SK-N-SH treated with all-trans-retinoic acid at 6 μM for 48 hours (cell line): ENCODE results near the gene ANKS6.

Experiments used
- ARNTL ChIP-seq: fragments of 450-650 bp; formaldehyde crosslinking; IDR thresholded peaks from 2 replicates; pipeline ENCODE4 v1.5.0; 2020; ENCODE audit warnings: low read depth, mild to moderate bottlenecking, moderate library complexity, borderline replicate concordance
- PPARA ChIP-seq: fragments of 250-450 bp; sonication (Bioruptor Pico); IDR thresholded peaks from 2 replicates; pipeline ENCODE4 v1.5.0; 2020; ENCODE audit warnings: mild to moderate bottlenecking, borderline replicate concordance
- RARB ChIP-seq: fragments of 250-450 bp; sonication (Bioruptor Pico); IDR thresholded peaks from 2 replicates; pipeline ENCODE4 v1.8.0; 2021; ENCODE audit warnings: mild to moderate bottlenecking, moderate library complexity
- SNAI2 ChIP-seq: fragments of 250-450 bp; sonication (Bioruptor Pico); IDR thresholded peaks from 2 replicates; pipeline ENCODE4 v1.5.0; 2020; ENCODE audit warnings: mild to moderate bottlenecking, moderate library complexity
- TOX ChIP-seq: fragments of 250-450 bp; sonication (Bioruptor Pico); IDR thresholded peaks from 2 replicates; pipeline ENCODE4 v1.8.0; 2021; ENCODE audit warnings: mild to moderate bottlenecking, moderate library complexity, borderline replicate concordance
- ZNF565 ChIP-seq: fragments of 450-650 bp; formaldehyde crosslinking; conservative IDR thresholded peaks from 2 replicates; pipeline ENCODE4 v1.5.0; 2020; ENCODE audit warnings: low read depth, mild to moderate bottlenecking, moderate library complexity
- ZNF70 ChIP-seq: fragments of 450-650 bp; formaldehyde crosslinking; IDR thresholded peaks from 2 replicates; pipeline ENCODE4 v1.5.0; 2020; ENCODE audit warnings: mild to moderate bottlenecking, moderate library complexity
- ZNF8 ChIP-seq: fragments of 450-650 bp; formaldehyde crosslinking; IDR thresholded peaks from 2 replicates; pipeline ENCODE4 v1.5.0; 2020; ENCODE audit warnings: mild to moderate bottlenecking, moderate library complexity
- TF ChIP-seq, protein P1 (sequence below): fragments of 250-450 bp; sonication (Bioruptor Pico); IDR thresholded peaks from 2 replicates; pipeline ENCODE4 v1.8.0; 2020; ENCODE audit warnings: mild to moderate bottlenecking, moderate library complexity, borderline replicate concordance
- TF ChIP-seq, protein P2 (sequence below): fragments of 250-450 bp; sonication (Bioruptor Pico); IDR thresholded peaks from 2 replicates; pipeline ENCODE4 v1.5.1; 2020; ENCODE audit warnings: low read depth, mild to moderate bottlenecking, moderate library complexity
- TF ChIP-seq, protein P3 (sequence below): fragments of 250-450 bp; sonication (Bioruptor Pico); IDR thresholded peaks from 2 replicates; pipeline ENCODE4 v1.5.1; 2021; ENCODE audit warnings: mild to moderate bottlenecking, moderate library complexity

DNA sequence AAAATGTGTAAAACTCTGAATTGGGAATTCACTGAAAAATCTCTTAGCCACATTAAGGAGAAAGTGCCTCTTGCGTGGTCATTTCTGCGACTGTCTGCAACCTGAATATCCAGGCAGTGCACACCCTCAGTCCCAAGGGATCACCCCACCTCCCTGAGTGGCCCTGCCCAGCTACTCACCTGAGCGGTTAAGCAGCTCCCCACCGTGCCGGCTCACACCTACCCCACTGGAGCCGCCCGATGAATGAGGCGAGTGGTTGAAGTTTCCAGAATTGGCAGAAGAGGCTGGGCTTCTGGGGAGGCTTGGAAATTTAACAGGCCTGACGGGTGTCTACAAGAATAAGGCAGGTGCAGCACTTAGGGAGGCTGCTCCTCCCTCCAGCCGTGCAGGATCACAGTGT lies 25.6 kb downstream of the ANKS6 start:
- TF ChIP-seq ZNF565 (CRISPR knock-in tag) (no peak), TOX (CRISPR knock-in tag) (no peak), ARNTL (CRISPR knock-in tag) (no peak), SNAI2 (CRISPR knock-in tag) (no peak), PPARA (CRISPR knock-in tag) (no peak), ZNF8 (CRISPR knock-in tag) (no peak), RARB (CRISPR knock-in tag) (no peak), ZNF70 (CRISPR knock-in tag) (no peak)
- TF ChIP-seq, protein P1, sequence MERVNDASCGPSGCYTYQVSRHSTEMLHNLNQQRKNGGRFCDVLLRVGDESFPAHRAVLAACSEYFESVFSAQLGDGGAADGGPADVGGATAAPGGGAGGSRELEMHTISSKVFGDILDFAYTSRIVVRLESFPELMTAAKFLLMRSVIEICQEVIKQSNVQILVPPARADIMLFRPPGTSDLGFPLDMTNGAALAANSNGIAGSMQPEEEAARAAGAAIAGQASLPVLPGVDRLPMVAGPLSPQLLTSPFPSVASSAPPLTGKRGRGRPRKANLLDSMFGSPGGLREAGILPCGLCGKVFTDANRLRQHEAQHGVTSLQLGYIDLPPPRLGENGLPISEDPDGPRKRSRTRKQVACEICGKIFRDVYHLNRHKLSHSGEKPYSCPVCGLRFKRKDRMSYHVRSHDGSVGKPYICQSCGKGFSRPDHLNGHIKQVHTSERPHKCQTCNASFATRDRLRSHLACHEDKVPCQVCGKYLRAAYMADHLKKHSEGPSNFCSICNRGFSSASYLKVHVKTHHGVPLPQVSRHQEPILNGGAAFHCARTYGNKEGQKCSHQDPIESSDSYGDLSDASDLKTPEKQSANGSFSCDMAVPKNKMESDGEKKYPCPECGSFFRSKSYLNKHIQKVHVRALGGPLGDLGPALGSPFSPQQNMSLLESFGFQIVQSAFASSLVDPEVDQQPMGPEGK (CRISPR knock-in tag), result no peak
- TF ChIP-seq, protein P2, sequence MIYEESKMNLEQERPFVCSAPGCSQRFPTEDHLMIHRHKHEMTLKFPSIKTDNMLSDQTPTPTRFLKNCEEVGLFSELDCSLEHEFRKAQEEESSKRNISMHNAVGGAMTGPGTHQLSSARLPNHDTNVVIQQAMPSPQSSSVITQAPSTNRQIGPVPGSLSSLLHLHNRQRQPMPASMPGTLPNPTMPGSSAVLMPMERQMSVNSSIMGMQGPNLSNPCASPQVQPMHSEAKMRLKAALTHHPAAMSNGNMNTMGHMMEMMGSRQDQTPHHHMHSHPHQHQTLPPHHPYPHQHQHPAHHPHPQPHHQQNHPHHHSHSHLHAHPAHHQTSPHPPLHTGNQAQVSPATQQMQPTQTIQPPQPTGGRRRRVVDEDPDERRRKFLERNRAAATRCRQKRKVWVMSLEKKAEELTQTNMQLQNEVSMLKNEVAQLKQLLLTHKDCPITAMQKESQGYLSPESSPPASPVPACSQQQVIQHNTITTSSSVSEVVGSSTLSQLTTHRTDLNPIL (CRISPR knock-in tag), result no peak
- TF ChIP-seq, protein P3, sequence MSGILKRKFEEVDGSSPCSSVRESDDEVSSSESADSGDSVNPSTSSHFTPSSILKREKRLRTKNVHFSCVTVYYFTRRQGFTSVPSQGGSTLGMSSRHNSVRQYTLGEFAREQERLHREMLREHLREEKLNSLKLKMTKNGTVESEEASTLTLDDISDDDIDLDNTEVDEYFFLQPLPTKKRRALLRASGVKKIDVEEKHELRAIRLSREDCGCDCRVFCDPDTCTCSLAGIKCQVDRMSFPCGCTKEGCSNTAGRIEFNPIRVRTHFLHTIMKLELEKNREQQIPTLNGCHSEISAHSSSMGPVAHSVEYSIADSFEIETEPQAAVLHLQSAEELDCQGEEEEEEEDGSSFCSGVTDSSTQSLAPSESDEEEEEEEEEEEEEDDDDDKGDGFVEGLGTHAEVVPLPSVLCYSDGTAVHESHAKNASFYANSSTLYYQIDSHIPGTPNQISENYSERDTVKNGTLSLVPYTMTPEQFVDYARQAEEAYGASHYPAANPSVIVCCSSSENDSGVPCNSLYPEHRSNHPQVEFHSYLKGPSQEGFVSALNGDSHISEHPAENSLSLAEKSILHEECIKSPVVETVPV, result no peak
